Suprapubic skin (tissue), 4 donors: ENCODE measurements around the gene EXOC3. TPM values are rescaled to one million over a fixed set of nuclear protein-coding genes. Genes with fewer than 3 reads are reported as not detected.

Experiments
- DNase-seq, 2 donors: peaks; one replicate each; pipeline ENCODE4 v3.0.0-alpha.2; 2019; ENCODE audit warnings: low spot score in 2 of 2
- H3K27ac ChIP-seq: fragments of 200-600 bp; sonication (generic); one replicate; pipeline ENCODE4 v1.5.1; 2019
- H3K27me3 ChIP-seq: fragments of 200-600 bp; sonication (generic); one replicate; pipeline ENCODE4 v1.5.1; 2019
- H3K36me3 ChIP-seq: fragments of 200-600 bp; sonication (generic); one replicate; pipeline ENCODE4 v1.5.1; 2019
- H3K4me1 ChIP-seq: fragments of 200-600 bp; sonication (generic); one replicate; pipeline ENCODE4 v1.5.1; 2019
- H3K4me3 ChIP-seq: fragments of 200-600 bp; sonication (generic); one replicate; pipeline ENCODE4 v1.5.1; 2019; ENCODE audit warnings: mild to moderate bottlenecking
- H3K9me3 ChIP-seq: fragments of 200-600 bp; sonication (generic); one replicate; pipeline ENCODE4 v1.5.1; 2019
- CTCF ChIP-seq, 2 donors: fragments of 200-600 bp in 1 of 2; fragments of 450-650 bp in 1 of 2; sonication (generic) in 1 of 2; IDR thresholded peaks; one replicate each; pipeline ENCODE4 v1.5.1; 2016 to 2019; ENCODE audit warnings: antibody characterized with exemption in 2 of 2, mild to moderate bottlenecking in 1 of 2, moderate library complexity in 1 of 2
- EP300 ChIP-seq: sonication (generic); formaldehyde crosslinking; IDR thresholded peaks from one replicate; pipeline ENCODE4 v1.6.1; 2017; ENCODE audit warnings: antibody characterized with exemption
- POLR2A ChIP-seq, 2 donors: fragments of 450-650 bp; IDR thresholded peaks; one replicate each; pipeline ENCODE4 v1.6.1; 2017; ENCODE audit warnings: antibody characterized with exemption in 2 of 2, mild to moderate bottlenecking in 2 of 2, moderate library complexity in 2 of 2
- POLR2AphosphoS5 ChIP-seq, 3 donors: sonication (generic); formaldehyde crosslinking; IDR thresholded peaks; one replicate each; pipeline ENCODE4 v1.6.1; 2017; ENCODE audit warnings: antibody characterized with exemption in 3 of 3
- WGBS: methylation state at CpG from one replicate; pipeline ENCODE4 v1.1.5; 2018; 5-methylcytosine and 5-hydroxymethylcytosine counted together
- total RNA-seq, 4 donors: library from RNA; depleted of rRNA; stranded (reverse); fragments of >200 nt; gene quantifications; one replicate each; pipeline ENCODE4 v1.1.0, GENCODE V29; 2016

Gene EXOC3
- total RNA-seq, 4 donors from 2014 or later = 68.9 to 199 (median 83.4) TPM

GRCh38 chr5:415928-416635 lies 26.9 kb upstream of the EXOC3 start:
- TF ChIP-seq POLR2A (IDR thresholded peaks at IDR 0.05) = no peak
- TF ChIP-seq EP300 = no peak
- TF ChIP-seq POLR2AphosphoS5 (IDR thresholded peaks at IDR 0.05) = no peak
- TF ChIP-seq CTCF (IDR thresholded peaks at IDR 0.05) = no peak
- H3K9me3 ChIP-seq = no peaks in the 10 kb centered on the region
- DNase-seq = peak; percentile 57 to 74
- 46% methylated on average over 6 of the region's 24 CpGs for WGBS
- no peaks in the 10 kb centered on the region for H3K27me3 ChIP-seq
- H3K4me1 ChIP-seq = peaks cover 4% of the 10 kb centered on the region
- no peaks in the 10 kb centered on the region for H3K36me3 ChIP-seq
- no peak overlapping the region for H3K4me3 ChIP-seq
- H3K27ac ChIP-seq = no peak overlapping the region

- DNase-seq = no peak
- Histone ChIP-seq H3K9me3 (no peaks in the 10 kb centered on the region), H3K4me3 (no peak overlapping the region), H3K4me1 (peaks cover 4% of the 10 kb centered on the region), H3K27ac (no peak overlapping the region), H3K36me3 (no peaks in the 10 kb centered on the region), H3K27me3 (no peaks in the 10 kb centered on the region)
- TF ChIP-seq EP300 (no peak), POLR2A (IDR thresholded peaks at IDR 0.05) (no peak), POLR2AphosphoS5 (IDR thresholded peaks at IDR 0.05) (no peak), CTCF (IDR thresholded peaks at IDR 0.05) (no peak)
- WGBS = 89% methylated on average over 10 of the region's 14 CpGs
Measured at GRCh38 chr5:416636-416960, 26.4 kb upstream of the EXOC3 start.

GRCh38 chr5:417301-418161 lies 25.4 kb upstream of the EXOC3 start:
- Histone ChIP-seq H3K27me3 (no peaks in the 10 kb centered on the region), H3K9me3 (no peaks in the 10 kb centered on the region), H3K27ac (no peak overlapping the region), H3K4me3 (no peak overlapping the region), H3K4me1 (peaks cover 4% of the 10 kb centered on the region), H3K36me3 (no peaks in the 10 kb centered on the region)
- 72% methylated on average over 13 of the region's 14 CpGs for WGBS
- TF ChIP-seq POLR2AphosphoS5 (IDR thresholded peaks at IDR 0.05) (no peak), POLR2A (IDR thresholded peaks at IDR 0.05) (no peak)
- DNase-seq = peak in 1 of 2 donors; percentile 24

GRCh38 chr5:418162-419121 lies 24.5 kb upstream of the EXOC3 start:
- Histone ChIP-seq H3K27ac (no peak overlapping the region), H3K36me3 (no peaks in the 10 kb centered on the region), H3K4me1 (peaks cover 4% of the 10 kb centered on the region), H3K27me3 (no peaks in the 10 kb centered on the region), H3K4me3 (no peak overlapping the region), H3K9me3 (no peaks in the 10 kb centered on the region)
- peak; percentile 40 to 60 for DNase-seq
- TF ChIP-seq EP300 (no peak), CTCF (IDR thresholded peaks at IDR 0.05) (no peak), POLR2A (IDR thresholded peaks at IDR 0.05) (no peak), POLR2AphosphoS5 (IDR thresholded peaks at IDR 0.05) (no peak)
- WGBS = 82% methylated on average over 11 of the region's 18 CpGs

GRCh38 chr5:419970-420369 lies 23.0 kb upstream of the EXOC3 start:
- no peaks in the 10 kb centered on the region for H3K36me3 ChIP-seq
- no peaks in the 10 kb centered on the region for H3K9me3 ChIP-seq
- 74% methylated on average over 12 of the region's 12 CpGs for WGBS
- peaks cover 4% of the 10 kb centered on the region for H3K4me1 ChIP-seq
- no peak overlapping the region for H3K27ac ChIP-seq
- DNase-seq = peak in 1 of 2 donors; percentile 42
- H3K4me3 ChIP-seq = no peak overlapping the region
- no peak for TF ChIP-seq POLR2AphosphoS5 (IDR thresholded peaks at IDR 0.05)
- TF ChIP-seq CTCF (IDR thresholded peaks at IDR 0.05) = no peak
- TF ChIP-seq EP300 = no peak
- no peak for TF ChIP-seq POLR2A (IDR thresholded peaks at IDR 0.05)
- no peaks in the 10 kb centered on the region for H3K27me3 ChIP-seq
